HG03066 (cell line): ENCODE results near the gene TRAPPC2L.
"Not testable (repeated sequence)": the region's sequence is repeated elsewhere in the genome, so short reads cannot be mapped to it uniquely, and the experiment has no call there.

Experiments
- ATAC-seq: cut with Tn5 transposase; IDR thresholded peaks from one replicate; pipeline ENCODE4 v1.9.1; 2021; ENCODE audit warnings: low read depth; ENCODE audit not compliant: unreplicated experiment

The TRAPPC2L gene

DNA sequence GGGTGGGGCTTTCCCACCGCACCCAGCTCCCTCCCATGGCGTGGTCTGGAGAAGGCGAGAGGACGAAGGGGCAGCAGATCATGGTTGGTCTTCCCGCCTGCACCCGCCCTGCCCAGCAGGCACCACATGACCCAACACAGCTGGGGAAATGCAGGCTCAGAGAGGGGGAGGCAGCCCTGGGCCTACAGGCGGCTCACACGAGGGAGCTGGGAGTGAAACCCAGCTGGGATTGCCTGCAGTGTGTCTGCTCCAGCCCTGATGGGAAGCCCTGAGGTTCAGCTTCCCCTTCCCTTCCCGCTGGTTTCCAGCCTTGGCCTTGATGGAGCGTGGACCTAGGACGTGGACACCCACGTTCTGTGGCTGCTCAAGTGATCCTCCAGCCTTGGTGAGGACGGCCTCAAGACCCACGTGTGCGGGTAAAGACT lies 29.5 kb downstream of the TRAPPC2L start:
- no peak for ATAC-seq

DNA sequence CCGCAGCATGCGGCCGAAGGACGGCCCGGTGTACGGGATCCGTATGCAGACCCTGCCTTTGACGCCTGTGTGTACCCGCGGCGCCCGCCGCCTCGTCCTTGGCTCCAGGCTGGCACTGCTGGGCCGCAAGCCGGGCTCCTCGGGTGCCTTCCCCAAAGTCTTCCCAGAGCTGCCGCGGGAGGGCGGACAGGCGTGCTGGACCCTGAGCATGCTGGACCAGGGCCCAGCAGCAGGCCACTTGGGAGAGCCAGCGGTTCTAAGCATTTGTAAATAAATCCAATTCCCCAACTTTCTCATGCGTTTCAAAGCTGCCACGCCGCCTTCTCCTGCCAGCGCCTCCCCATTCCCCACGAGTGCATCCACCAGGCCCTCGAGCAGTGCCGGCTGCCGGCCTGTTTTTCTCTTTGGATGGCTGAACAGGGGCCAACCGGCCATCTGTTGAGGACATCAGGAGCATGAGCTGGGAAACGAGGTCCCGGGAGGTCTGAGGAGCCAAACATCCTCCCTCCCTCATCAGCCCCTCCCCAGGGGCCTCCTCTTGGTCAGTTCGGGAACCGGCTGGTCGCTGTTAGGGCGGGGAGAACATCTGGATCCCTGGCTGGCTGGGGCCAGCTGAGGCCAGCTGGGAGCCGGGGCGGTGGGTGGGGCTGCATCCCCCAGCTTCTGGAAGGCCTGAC lies 30.1 kb downstream of the TRAPPC2L start:
- ATAC-seq, result no peak

DNA sequence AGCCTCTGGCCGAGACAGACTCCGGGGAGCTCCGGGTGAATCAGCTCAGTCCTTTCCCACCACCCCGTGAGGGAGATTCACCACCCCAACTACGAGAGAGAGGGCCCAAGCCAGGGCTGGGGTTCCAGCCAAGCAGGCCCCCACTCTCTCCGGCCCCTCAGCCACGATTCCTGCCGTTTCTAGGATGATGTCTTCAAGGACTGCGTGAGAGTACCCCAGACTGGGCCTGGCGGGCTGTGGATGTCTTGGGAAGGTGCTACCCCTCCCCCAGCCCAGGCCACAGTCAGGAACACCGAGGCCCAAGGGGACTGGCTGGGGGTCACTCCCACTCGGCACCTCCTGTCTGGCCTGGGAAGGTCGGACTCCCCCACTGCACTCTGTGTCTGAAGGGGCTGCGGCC lies 31.1 kb downstream of the TRAPPC2L start:
- no peak for ATAC-seq

DNA sequence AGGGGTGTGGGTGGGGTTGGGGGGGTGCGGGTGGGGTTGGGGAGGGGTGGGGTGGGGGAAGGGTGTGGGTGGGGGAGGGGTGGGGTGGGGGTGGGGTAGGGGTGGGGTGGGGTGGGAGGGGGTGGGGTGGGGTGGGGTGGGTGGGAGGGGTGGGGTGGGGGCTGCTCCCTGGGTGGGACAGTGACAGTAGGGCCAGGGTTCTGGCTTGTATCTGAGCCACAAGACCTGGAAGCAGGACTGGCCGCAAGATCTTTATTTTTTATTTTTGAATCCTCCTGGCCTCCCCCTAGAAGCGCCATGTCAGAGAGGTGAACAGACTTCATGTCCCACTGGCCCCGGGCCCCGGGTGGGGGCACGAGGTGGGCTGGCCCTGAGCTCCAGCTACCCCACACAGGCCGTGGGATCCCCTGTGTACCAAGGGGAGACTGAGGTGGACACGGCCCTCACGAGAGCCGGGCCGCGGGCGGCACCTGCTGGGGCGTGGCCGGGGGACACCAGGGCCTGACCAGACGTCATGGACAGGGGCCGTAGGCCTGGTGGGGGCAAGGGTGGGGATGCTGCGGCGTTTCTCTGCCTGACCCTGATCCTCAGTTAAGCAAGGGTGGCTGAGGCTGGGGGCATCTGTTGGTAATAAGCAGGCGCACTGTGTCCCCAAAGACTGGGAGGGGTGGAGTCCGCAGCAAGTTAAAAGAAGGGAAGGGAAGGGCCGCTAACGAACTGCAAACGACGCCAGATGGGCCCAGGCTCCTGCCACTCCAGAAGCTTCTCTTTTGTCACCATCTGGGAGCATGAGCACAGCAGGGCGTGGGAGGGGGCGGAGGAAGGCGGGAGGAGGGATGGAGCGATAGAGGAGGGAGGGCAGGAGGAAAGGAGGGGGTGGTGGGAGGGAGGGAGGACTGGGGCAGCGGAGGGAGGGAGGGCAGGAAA lies 31.8 kb downstream of the TRAPPC2L start:
- no peak for ATAC-seq

DNA sequence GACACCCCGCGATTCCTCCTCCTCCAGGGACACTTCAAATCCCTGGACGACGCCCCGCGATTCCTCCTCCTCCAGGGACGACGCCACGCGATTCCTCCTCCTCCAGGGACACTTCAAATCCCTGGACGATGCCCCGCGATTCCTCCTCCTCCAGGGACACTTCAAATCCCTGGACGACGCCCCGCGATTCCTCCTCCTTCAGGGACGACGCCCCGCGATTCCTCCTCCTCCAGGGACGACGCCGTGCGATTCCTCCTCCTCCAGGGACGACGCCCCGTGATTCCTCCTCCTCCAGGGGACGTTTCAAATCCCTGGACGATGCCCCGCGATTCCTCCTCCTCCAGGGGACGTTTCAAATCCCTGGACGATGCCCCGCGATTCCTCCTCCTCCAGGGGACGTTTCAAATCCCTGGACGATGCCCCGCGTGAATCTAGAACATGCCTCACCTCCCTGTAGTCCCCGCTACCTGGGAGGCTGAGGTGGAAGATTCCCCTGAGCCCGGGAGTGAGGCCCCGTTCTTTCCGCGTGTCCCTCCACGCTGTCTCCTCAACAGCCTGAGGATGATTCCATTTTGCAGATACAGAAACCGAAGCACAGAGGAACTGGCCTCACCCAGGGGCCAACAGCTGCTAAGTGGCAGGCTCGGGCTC lies 32.9 kb downstream of the TRAPPC2L start:
- ATAC-seq, result not testable (repeated sequence)

DNA sequence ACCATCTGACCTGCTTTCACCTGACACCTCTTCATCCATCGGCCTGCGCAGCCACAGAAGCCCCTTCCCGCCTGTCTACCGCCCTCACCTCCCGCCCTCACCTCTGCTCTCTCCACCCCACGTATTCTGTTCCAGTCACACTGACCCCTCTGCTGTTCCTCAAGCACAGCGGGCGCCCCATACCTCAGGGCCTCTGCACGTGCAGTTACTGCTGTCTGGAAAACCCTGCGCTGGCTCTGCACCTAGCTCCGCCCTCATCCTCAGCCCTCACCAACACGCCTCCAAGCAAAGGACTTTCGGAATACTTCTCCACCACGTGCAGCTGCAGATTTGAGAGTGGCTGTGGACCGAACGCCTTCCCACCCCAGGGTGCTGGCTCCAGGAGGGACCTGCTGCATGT lies 34.2 kb downstream of the TRAPPC2L start:
- no peak for ATAC-seq

DNA sequence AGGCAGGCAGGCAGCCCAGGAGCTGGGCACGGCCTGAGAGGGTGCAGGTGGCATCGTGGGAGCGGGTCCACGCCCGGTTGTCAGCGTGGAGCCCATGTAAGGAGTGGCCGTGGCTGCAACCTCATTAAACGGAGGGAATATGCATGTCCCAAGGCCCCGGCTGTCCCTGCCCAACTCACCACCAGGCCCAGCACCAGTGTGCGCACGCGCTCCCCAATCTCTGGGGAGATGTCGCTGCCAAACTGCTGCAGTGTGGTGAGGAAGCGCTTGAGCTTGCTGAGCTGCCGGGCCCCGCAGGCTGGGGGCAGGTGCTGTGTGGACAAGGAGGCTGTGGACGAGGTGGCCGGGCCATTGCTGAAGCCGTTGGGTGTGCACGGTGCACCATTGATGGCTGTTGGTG lies 35.1 kb downstream of the TRAPPC2L start:
- ATAC-seq, result no peak

DNA sequence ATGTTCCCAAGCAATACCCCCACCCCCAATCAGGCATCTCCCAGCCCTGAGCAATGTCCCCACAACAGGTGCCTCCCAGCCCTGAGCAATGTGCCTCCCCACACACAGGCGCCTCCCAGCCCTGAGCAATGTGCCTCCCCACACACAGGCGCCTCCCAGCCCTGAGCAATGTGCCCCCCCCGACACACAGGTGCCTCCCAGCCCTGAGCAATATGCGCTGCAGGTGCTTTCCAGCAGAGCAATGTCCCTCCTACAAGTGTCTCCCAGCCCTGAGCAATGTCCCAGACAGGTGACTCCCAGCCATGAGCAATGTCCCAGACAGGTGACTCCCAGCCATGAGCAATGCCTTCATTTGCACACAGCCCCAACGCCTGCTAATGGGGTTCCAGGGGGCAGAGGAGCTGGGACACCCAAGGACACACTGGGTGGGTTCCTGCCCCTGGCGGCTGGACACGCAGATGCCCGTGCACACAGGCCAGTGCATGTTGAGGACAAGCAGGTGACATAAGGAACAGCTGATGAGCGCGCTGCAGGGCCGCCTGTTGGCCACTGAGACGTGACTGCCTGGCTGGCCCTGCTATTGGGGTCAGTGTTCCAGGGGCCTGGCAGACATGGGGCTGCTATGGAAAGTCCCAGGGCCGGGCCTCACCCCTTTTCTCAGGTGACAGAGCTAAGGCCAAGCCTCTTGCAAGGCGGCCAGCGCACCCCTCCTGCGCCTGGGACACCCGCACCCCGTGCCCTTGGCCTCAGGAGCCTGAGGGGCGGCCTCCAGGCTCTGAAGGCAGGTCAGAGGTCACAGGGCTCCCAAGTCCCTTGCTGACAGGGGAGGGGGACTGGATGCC lies 36.4 kb downstream of the TRAPPC2L start:
- ATAC-seq, result no peak

DNA sequence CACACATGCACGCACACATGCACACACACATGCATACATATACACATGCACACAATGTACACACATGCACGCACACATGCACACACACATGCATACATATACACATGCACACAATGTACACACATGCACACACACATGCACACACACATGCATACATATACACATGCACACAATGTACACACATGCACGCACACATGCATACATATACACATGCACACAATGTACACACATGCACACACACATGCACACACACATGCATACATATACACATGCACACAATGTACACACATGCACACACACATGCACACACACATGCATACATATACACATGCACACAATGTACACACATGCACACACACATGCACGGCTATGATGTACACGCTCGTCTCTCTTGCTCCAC lies 37.3 kb downstream of the TRAPPC2L start:
- ATAC-seq, result not testable (repeated sequence)

DNA sequence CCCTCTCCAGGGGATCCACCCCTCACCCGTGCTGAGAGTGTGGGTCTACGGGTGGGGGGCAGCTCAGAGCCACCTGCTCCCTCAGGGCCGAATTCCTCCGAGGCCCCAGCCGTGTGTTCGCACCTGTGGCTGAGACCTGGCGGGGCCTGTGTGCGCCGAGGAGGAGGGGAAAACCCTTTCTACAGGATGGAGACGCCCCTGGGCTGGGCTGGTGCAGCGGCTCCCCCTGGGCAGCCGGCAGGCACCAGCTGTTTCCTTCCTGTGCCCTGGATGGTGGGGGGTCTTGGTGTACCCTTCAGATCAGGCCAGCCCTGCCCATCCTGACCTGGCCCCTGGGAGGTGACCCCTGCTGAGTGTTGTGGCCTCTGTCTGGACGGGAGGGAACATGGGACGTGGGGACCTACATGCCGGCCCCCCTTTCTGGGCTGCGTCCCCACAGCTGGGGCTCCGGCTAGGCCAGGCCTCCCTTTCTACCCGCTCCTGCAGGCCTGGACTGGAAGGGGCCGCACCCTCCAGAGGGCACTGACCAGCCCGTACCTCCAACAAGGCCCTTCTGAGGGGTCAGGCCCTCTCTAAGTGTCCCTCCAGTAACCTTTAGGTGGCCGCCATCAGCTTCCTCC lies 37.9 kb downstream of the TRAPPC2L start:
- no peak for ATAC-seq

DNA sequence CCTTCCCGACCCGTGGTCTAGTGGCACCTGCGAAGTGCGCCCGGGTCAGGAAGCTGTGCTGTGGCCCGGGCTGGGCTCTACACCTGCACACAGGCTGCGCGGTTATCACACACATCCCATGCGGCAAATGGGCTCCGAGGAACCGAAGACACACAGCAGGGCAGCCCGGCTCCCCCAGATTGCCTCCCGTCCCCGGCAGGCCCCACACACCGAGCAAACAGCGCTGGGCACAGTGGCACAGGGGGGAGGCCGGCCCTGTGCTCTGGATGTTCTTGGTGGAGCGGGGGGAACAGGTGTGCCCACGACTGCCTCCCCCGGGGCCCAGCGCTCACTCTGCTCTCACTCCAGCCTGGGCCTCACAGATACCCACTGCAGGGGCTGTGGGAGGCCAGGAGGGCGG lies 38.4 kb downstream of the TRAPPC2L start:
- ATAC-seq, result no peak

DNA sequence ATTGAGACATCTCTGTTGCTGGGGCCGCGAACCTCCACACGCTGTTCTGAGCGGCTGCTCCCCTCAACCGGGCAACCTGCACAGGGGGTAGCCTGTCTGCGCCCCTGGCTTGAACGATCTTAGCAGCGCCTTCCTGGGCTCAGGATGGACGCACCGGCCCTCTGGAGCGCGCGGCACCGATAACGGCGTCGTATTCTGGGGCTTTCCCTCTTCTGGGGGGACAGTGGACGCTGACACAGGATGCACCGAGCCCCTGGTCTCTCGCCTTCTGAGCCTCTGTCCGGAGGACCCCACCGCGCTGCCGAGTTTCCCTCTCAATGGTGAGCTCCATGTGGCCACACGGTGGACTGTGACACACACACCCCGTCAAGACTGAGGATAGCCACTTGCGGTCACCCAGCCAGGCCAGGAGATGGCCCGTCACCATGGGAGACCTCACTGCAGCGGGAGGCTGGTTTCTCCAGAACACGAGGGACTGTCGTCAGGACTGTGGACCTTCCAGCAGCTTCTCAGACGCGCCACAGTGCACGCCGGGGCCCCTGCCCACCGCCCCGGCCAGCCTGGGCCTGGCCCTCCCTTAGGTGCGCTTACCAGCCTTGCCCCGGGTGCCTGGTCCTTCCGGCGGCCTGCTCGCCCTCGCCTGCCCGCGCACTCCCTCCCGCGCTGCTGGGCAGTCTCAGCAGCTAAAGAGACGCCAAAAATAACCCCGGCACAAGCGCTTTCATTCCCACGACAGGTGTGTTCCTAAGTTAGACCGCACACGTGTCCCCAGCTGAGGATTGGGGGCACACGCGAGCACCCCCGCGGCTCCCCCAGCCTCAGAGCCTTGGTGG lies 39.5 kb downstream of the TRAPPC2L start:
- ATAC-seq, result no peak

DNA sequence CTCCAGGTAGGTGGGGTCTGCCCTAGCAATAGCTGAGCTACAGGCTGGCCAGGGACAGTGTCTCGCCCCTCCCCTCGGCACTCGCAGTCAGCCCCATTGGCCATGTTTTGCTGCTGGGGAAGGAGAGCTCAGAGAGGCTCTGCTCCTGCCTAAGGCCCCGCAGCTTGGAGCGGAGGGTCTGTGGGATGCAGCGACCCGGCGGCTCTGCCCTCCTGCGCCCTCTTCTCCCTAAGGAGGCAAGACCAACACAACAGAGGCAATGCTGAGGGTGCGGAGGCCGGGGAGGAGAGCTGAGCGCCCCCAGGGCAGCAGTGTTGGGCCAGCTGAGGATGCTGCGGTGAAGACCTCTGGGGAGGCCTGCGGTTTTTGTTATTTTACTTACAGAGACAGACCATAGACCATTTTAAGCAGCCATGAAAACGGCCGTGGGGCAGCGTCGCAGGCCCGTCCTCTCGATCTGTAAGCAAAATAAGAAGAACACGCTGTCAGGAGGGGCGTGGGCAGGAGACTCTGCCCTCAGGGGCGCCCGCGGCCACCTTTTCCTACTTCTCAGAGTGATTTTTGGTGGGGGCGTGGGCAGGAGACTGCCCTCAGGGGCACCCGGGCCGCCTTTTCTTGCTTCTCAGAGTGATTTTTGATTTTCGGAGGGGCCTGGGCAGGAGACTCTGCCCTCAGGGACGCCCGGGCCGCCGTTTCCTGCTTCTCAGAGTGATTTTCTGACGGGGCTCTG lies 40.9 kb downstream of the TRAPPC2L start:
- ATAC-seq, result no peak

DNA sequence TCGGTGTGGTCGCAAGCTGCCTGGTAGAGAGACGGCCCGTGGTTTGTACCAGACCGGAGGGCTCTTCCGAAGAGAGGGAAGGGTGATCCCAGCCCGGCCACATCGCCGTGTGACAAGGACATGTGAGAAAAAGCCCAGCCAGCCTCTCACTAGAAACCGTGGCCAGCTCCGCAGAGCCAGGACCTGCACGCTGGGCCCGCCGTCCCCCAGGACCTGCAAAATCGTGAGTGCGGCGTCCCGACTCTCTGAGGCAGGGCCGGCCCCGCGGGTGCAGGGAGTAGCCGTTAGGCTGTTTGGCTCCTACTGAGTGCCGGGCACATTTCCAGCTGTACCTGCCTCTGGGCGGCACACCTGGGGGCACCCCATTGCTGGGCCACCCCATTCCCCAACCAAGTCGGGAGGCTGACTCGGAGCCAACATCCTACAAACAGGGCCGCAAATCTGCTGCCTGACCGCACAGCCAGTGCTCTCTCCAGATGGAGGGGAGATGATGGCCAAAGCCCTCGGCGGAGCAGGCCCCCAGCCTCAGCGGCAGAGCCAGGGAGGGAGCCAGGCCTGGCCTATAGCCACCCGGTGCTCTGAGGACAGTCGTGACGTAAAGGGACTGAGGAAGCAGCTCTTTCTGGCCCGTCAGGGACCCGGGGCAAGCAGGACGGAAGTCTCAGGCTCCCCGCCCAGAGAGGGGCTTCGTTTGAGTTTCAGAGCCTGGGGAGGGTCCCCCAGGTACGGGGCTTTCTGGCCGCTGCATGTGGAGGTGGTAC lies 43.2 kb downstream of the TRAPPC2L start:
- no peak for ATAC-seq

DNA sequence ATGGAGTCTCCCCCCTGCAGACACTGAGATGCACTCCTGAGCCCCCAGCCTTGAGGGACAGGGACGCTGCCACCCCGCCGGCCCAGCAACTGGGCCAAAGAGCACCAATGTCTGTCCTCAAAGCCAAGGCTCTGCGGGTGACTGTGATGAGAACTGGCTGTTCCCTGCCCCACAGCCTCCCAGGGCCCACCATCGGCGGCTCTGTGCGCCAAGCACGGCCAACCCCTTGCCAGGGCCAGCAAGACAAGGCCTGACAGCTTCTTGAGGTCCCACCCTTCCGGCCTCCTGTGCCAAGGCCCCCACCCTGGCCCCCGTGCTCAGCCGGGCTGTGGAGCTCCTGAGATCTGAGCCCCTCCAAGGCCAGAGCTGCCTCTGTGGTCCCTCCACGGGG lies 43.7 kb downstream of the TRAPPC2L start:
- no peak for ATAC-seq

DNA sequence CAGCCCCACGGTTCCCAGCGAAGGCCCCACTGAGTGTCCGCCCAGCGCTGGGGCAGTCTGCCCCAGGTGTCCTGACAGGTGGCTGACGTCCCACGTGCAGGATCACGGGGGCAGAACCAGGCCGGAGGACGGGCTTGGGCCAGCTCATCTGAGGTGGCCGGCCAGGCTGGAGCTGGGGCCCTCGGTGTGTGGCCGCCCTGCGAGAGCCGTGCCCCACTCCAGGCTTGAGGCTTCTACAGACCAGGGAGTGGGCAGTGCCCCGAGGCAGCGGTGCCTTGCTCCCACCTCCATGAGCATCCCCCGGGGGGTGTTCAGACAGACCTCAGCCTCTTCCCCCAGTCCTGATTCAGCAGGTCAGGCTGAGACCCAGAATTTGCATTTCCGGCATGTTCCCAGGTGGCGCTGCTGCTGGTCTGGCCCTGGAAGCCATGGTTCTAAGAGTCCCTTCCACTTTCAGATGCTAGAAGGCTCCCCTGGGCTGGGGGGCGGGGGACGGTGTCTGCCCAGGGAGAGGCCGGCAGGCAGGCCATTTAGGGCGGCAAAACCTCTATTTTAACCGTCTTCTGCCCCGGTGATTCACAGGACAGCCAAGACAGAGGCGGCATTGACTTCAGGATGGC lies 44.9 kb downstream of the TRAPPC2L start:
- no peak for ATAC-seq

DNA sequence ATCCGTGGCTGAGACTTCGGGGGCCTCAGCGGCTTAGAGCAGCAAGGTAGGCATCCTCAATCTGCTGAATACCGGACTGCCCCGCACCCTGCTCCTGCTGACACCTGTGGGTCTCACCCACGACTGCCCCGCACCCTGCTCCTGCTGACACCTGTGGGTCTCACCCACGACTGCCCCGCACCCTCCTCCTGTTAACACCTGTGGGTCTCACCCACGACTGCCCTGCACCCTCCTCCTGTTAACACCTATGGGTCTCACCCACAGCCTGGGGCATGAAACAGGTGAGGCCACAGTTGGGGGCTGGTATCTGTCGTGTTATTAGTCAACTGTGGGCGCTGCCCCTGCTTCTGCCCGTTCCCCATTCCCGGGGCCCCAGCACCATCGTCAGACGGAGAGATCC lies 45.8 kb downstream of the TRAPPC2L start:
- ATAC-seq, result no peak
